ENCODE measurements around the gene CBFB.
"Not testable (repeated sequence)": the region's sequence is repeated elsewhere in the genome, so short reads cannot be mapped to it uniquely, and the experiment has no call there.

CBFB gene

GRCh38 chr16:67028696-67029253, at the start of gene CBFB:
Gene CBFB (plus strand): TSS chr16:67029149. CDS start chr16:67029408, 259 bp downstream.
- peak; percentile 97 for DNase-seq

DNA sequence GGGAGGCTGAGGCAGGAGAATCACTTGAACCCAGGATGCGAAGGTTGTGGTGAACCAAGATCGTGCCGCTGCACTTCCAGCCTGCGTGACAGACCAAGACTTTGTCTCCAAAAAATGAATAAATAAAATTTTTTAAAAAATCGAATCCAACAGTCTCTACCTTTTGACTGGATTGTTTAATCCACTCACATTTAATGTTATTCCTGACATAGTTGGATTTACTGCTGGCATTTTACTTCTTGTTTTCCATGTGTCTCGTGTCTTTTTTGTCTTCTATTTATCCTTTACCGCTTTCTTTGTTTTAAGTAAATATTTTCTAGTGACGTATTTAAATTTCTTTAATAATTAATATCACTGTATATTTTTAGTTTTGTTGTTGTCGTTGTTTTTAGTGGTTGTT, 45.9 kb upstream of the CBFB start:
- DNase-seq, result no peak

DNA sequence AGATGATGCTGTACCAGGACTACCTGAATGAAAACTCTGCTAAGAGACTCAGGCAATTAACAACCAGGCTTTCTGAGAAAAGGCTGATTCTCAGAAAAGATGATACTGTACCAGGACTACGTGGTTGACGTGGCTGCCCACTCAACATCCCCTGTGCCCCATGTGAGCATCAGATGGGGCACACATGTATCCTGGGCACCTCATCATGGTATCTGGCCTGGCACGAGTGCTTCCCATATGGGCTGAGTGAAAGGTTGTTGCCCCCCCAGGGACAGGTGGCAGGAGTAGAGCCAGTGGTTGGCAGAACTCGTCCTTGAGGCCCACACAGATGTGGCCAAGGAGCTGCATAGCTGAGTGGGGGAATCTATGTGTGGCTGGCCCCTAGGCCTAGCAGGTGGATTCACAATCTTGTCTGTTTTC, 44.0 kb upstream of the CBFB start:
- no peak for DNase-seq

DNA sequence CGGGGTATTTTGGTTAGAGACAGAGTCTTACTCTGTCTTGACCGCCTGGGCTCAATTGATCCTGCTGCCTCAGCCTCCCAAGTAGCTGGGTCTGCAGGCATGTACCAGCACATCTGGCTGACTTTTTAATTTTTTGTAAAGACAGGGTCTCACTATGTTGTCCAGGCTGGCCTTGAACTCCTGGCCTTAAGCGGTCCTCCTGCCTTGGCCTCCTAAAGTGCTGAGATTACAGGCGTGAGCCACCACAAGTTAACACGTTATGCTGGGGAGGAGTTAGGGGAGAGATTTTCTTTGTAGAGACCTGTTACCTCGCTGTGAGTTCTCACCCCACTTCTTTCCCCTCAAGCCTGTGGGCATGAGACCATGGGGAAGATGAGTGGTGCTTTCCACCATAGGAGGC, 42.4 kb upstream of the CBFB start:
- DNase-seq, result no peak

DNA sequence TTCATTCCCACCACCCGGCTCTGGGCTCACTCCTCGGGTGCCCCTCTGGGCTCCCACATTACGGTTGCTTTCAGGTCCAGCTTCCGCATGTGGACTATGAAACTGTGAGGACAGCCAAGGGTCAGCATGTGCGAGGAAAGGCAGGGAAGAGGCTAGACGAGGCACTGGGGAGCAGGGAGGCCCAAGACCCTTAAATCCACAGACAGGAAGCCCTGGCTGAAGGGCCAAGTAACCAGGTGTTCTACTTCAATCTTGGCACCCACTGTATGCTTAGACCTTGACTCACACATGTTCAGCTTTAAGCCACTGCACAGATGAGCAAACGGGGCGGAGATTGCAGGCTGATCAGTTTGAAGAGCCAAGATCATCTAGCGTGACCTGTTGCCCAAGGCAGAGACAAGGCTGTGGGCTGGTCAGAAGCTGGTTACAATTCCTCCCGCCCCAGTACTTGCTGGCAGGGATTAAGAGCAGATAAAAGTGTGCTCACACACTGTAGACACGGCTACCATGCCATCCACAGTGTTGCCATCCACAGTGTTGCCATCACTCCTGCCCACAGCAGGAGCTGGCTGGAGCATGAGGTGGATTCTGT, 40.7 kb upstream of the CBFB start, which contains the start of gene CES4A:
Gene CES4A, plus strand, starts transcription at position 393 of the 592 bp plus-strand sequence. Its CDS starts 184 bp downstream, at position 577.
- DNase-seq, result no peak

- DNase-seq, result no peak
These were observed 37.3 kb upstream of the CBFB start for GRCh38 chr16:66991545-66992077.

DNA sequence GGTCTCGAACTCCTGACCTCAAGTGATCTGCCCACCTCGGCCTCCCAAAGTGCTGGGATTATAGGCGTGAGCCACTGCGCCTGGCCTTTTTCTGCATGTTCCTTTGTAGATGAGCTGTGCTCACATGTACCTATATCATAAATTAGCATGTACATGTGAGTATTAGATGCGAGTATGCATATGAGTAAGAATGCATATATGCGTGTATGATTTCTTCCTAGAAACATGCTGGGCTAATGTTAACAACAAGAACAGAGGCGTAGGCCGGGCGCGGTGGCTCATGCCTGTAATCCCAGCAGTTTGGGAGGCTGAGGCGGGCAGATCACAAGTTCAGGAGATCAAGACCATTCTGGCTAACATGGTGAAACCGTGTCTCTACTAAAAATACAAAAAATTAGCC, 35.4 kb upstream of the CBFB start:
- not testable (repeated sequence) for DNase-seq

GRCh38 chr16:66996324-66996982, 32.5 kb upstream of the CBFB start:
- DNase-seq, result no peak

GRCh38 chr16:66996983-66997358, 32.0 kb upstream of the CBFB start:
- no peak for DNase-seq

GRCh38 chr16:67000384-67001351, 28.3 kb upstream of the CBFB start:
- peak; percentile 50 for DNase-seq

DNA sequence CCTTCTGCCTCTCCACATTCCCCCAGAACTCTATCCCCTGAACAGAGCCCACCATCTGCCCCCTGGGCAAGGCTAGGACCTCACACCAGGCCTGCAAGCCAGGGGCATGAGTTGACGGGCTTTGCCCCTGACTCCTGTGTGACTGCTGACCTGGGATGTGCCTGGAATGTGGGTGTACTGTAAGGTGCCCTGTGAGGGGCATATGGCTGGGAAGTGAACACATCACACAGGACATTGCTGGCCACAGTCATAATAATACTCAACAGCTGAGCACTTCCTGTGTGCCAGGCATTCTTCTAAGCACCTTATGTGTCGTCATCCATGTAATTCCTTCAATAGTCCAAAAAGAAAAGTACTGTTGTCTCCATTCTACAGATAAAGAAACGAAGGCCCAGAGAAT, 27.2 kb upstream of the CBFB start:
- DNase-seq, result no peak

- no peak for DNase-seq
These were observed 21.9 kb upstream of the CBFB start for GRCh38 chr16:67006930-67007658.

DNA sequence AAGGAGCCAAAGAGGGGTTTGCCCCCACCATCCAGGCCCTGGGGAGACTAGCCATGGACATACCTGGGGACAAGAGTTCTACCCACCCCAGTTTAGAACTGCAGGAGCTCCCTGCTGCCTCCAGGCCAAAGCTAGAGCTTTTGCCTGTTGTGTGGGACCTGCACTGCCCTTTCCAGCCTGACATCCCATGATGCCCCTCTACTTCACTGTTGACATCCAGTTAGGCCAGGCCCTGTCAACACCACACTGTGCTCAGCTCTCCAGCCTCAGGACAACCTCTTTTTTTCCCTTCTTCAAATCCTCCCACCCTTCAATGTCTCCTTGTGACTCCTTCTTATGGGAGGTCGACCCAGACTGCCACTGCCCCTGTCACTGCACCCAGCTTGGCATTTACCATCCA, 19.8 kb upstream of the CBFB start:
- no peak for DNase-seq

GRCh38 chr16:67011274-67011673, 17.7 kb upstream of the CBFB start:
- DNase-seq, result no peak

- no peak for DNase-seq
These were observed 15.6 kb upstream of the CBFB start for GRCh38 chr16:67013233-67013822.

DNA sequence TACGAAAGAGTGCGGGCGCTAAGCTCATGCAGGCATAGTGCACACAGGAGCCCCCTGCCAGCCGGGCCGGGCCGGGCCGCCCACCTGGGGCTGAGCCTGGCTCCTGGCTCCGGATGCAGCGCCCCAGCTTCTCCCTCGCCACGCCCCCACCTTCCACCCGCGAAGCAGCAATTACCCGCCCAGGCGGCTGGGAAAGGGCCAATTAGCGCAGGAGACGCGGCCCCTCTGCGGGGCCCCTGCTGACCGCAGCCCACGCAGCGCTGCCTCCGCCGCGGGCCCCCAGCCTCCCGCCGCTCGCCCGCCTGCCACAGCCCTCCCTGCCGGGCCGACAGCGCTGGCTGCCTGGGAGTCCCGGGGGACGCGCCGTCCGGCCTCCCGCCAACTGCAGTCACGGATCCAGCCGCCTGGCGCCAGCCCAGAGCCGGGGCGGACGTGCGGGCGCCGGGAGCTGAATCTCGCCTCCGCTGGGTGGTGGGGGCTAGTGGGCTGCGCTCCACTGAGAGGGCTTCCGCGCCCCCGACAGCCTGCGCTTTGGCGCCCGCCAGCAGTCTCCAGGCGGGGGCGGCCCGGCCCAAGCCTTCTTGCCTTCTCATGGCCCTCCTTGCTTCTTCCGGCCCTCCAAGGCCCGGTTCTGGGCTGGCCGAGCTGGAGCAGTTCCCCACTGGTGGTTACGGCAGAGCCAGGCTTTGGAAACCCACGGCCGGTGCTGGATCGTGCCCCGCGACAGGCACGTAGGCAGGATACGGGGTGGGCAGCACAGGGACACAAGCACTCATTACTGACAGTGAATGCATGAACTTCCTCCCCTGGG, 14.9 kb upstream of the CBFB start:
- DNase-seq, result peak; percentile 71

DNA sequence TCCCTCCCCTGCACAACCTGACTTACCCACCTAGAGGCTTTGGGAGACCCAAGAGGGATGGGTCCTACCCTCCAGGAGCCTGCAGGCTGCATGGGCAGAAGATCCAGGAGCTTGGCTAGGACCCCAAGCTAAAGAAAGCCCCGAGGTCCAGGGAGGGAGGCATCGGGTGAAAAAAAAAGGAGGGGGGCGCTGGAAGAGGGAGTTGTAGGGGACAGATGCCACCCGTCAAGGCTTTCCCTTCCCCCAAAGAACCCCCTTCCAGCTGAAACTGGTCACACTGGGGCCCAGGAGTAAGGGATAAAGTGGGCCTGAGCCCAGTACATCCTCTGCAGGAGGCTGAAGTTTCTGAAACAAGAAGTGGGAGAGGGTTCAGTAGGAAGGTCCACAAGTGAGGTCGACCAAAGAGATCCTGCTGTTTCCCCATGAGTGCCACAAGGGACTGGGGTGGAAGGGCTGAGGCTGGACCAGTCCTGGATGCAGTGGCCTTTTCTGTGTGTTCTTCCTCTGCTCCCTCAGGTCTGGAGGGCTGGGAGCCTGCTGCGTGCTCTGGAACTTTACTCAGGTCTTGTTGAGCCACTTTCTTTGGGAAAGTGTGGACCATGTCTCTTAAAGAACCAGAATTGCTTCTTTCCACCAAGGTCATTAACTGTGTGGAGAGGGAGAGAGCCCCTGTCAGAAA, 14.2 kb upstream of the CBFB start:
- DNase-seq, result peak; percentile 6

- DNase-seq, result peak; percentile 23
These were observed 13.6 kb upstream of the CBFB start for GRCh38 chr16:67015313-67015731.

DNA sequence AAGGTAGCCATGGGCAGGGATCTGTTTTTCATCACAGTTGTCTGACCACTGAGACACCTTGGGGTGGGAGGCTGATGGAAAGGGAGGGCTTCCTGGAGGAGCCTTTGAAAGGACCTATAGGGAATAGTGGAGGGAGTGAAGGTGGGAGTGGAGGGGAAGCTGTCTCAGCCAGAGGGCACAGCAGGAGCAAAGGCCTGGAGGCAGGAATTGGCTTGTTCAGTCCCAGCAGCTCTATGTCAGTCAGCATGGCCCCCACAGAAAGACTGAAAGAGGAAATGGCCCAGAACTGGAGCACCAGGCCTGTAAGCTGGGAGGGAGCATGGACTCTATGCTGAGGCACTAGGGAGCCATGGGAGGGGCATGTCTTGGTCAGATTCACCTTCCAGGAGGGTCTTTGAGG, 12.8 kb upstream of the CBFB start:
- DNase-seq, result no peak

DNA sequence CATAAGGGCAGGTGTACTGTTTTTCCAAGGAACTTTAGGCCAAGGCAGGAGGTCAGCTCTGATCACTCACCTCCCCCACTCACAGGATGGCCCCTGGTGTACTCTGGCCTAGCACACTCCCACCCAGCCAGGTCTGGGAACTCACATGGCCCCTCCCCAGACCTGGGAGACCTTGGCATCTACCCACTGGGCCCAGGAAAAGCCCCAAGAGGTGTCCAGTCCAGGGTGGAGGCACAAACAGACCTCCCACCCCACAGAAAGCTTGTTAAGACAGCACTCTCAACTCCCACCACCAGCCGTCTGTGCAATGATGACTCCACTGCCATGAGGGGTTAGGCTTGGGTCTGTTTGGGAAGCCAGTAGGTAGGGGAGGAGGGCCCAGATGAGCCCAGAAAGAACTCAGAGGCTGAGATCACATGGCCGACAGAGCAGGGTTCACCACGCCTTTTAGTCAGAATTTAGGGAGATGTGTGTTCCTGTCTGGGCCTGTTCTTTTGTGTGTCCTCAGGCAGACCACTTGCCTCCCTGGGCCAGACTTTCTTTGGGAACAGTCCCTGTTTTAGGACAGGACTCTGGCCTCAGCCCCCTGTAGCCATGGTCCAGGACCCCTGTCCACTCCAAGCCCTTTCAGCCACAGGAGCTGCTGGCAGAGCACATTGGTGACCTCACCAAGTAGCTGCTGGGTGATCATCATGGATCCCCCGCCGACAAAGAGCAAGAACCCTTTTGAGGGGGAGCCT, 12.1 kb upstream of the CBFB start:
- DNase-seq, result no peak

Data from hematopoietic multipotent progenitor cell treated with erythropoietin and hydrocortisone succinate and interleukin-3 and kit ligand, for 4 days (in vitro differentiated cells).